Mucosa of stomach (tissue), 1 donor: Measurements from ENCODE around the gene TBC1D25.

ENCODE experiments used
- H3K27me3 ChIP-seq: one replicate; pipeline ENCODE4 v1.7.0; 2013; ENCODE audit warnings: mild to moderate bottlenecking, low read length; ENCODE audit not compliant: control insufficient read depth, insufficient read depth
- H3K36me3 ChIP-seq: one replicate; pipeline ENCODE4 v1.7.0; 2013; ENCODE audit warnings: low read length; ENCODE audit not compliant: control insufficient read depth, insufficient read depth
- H3K4me1 ChIP-seq: one replicate; pipeline ENCODE4 v1.7.0; 2013; ENCODE audit warnings: mild to moderate bottlenecking, low read length; ENCODE audit not compliant: control insufficient read depth, insufficient read depth
- H3K4me3 ChIP-seq: one replicate; pipeline ENCODE4 v1.7.0; 2013; ENCODE audit warnings: low read length
- H3K9ac ChIP-seq: one replicate; pipeline ENCODE4 v1.7.0; 2013; ENCODE audit warnings: mild to moderate bottlenecking, low read length, moderate library complexity
- H3K9me3 ChIP-seq: one replicate; pipeline ENCODE4 v1.7.0; 2013; ENCODE audit warnings: mild to moderate bottlenecking, low read length, moderate library complexity; ENCODE audit not compliant: control insufficient read depth
- donor health status: Pancreatic carcinoma.

The TBC1D25 gene

GRCh38 chrX:48539345-48540027 lies at the start of gene TBC1D25:
TBC1D25 (plus strand) TSS chrX:48539714; CDS start chrX:48539798, 84 bp downstream.
- H3K36me3 ChIP-seq: no peaks in the 10 kb centered on the region
- H3K9me3 ChIP-seq: no peaks in the 10 kb centered on the region
- H3K4me3 ChIP-seq: peak within 1 kb of the TSS; percentile 36
- H3K27me3 ChIP-seq: no peaks in the 10 kb centered on the region
- no peaks in the 10 kb centered on the region for H3K4me1 ChIP-seq
- H3K9ac ChIP-seq: peak within 1 kb of the TSS; percentile 80

DNA sequence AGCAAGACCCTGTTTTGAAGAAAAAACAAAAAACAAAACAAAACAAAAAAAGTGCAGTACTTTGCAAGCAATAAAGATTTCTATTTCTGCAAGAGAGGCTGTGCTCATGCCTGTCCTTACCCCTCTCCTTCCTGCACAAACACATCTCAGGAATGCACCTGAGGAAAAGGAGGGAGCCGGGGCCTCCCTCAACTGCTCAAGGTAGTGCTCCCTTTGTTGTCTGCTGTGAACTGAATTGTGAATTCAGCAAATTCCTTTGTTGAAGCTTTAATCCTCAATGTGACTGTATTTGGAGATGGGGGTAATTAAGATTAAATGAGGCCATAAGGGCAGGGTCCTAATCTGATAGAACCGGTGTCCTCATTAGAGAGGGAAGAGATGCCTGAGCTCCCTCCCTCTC lies 49.6 kb upstream of the TBC1D25 start:
- Histone ChIP-seq H3K9me3 (no peaks in the 10 kb centered on the region), H3K4me1 (peaks cover 11% of the 10 kb centered on the region), H3K4me3 (no peak overlapping the region), H3K27me3 (no peaks in the 10 kb centered on the region), H3K9ac (no peak overlapping the region), H3K36me3 (no peaks in the 10 kb centered on the region)

GRCh38 chrX:48490661-48491060 lies 48.9 kb upstream of the TBC1D25 start:
- Histone ChIP-seq H3K36me3 (no peaks in the 10 kb centered on the region), H3K4me1 (peaks cover 11% of the 10 kb centered on the region), H3K9me3 (no peaks in the 10 kb centered on the region), H3K4me3 (no peak overlapping the region), H3K27me3 (no peaks in the 10 kb centered on the region), H3K9ac (no peak overlapping the region)

GRCh38 chrX:48491809-48492208 lies 47.7 kb upstream of the TBC1D25 start:
- Histone ChIP-seq H3K4me3 (no peak overlapping the region), H3K36me3 (no peaks in the 10 kb centered on the region), H3K9ac (no peak overlapping the region), H3K4me1 (peaks cover 10% of the 10 kb centered on the region), H3K9me3 (no peaks in the 10 kb centered on the region), H3K27me3 (no peaks in the 10 kb centered on the region)

- Histone ChIP-seq H3K4me3 (no peak overlapping the region), H3K9ac (no peak overlapping the region), H3K36me3 (no peaks in the 10 kb centered on the region), H3K4me1 (peaks cover 6% of the 10 kb centered on the region), H3K9me3 (no peaks in the 10 kb centered on the region), H3K27me3 (no peaks in the 10 kb centered on the region)
Measured at GRCh38 chrX:48492293-48492910, 47.1 kb upstream of the TBC1D25 start.

DNA sequence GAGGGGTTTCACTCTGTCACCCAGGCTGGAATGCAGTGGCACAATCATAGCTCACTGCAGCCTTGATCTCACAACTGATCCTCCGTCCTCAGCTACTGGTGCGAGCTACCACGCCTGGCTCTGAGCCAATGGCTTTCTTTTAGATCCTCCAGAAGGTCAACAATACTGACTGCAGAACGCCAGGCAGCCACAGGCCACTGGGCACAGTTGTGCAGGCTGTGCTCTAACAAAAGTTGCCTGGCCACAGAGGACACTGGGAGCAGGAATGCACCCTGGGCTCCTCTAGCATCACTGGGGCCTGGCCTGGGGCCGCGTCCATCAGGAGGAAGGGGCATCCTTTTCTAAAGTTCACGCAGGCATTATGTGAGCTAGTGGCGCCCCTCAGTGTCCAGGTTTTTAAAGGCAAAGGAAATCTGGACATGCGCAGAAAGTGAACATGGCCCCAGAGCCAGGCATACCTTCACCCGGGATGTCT lies 45.6 kb upstream of the TBC1D25 start:
- Histone ChIP-seq H3K36me3 (no peaks in the 10 kb centered on the region), H3K9ac (no peak overlapping the region), H3K9me3 (no peaks in the 10 kb centered on the region), H3K27me3 (no peaks in the 10 kb centered on the region), H3K4me3 (no peak overlapping the region), H3K4me1 (no peaks in the 10 kb centered on the region)

- Histone ChIP-seq H3K36me3 (no peaks in the 10 kb centered on the region), H3K9ac (no peak overlapping the region), H3K4me3 (no peak overlapping the region), H3K27me3 (no peaks in the 10 kb centered on the region), H3K4me1 (no peaks in the 10 kb centered on the region), H3K9me3 (no peaks in the 10 kb centered on the region)
Measured at GRCh38 chrX:48496660-48497059, 42.9 kb upstream of the TBC1D25 start.

DNA sequence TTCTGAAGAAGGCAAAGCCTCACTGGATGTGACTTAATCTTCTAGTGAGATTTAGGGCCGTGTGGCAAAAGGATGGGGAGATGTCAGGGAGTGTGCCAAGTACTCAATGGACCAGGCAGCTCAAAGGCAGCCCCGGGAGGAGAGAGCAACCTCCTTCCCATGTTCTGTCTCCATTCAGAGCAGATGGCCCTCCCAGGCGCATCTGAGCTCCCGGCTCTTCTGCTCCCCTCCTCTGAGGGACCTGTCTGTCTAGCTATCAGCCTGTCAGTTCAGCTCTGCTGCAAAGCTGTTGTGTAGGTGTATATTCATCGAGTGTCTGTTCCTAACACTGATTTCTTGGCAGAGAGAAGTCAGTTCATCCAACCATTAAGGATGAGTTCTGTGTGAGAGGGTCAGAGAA lies 41.6 kb upstream of the TBC1D25 start:
- Histone ChIP-seq H3K4me3 (no peak overlapping the region), H3K9ac (no peak overlapping the region), H3K4me1 (no peaks in the 10 kb centered on the region), H3K9me3 (no peaks in the 10 kb centered on the region), H3K27me3 (no peaks in the 10 kb centered on the region), H3K36me3 (no peaks in the 10 kb centered on the region)

GRCh38 chrX:48498374-48498809 lies 41.1 kb upstream of the TBC1D25 start:
- Histone ChIP-seq H3K27me3 (no peaks in the 10 kb centered on the region), H3K9ac (no peak overlapping the region), H3K9me3 (no peaks in the 10 kb centered on the region), H3K4me3 (no peak overlapping the region), H3K4me1 (no peaks in the 10 kb centered on the region), H3K36me3 (no peaks in the 10 kb centered on the region)

GRCh38 chrX:48504261-48504660 lies 35.3 kb upstream of the TBC1D25 start:
- Histone ChIP-seq H3K9me3 (no peaks in the 10 kb centered on the region), H3K36me3 (no peaks in the 10 kb centered on the region), H3K4me1 (no peaks in the 10 kb centered on the region), H3K4me3 (no peak overlapping the region), H3K9ac (no peak overlapping the region), H3K27me3 (no peaks in the 10 kb centered on the region)

DNA sequence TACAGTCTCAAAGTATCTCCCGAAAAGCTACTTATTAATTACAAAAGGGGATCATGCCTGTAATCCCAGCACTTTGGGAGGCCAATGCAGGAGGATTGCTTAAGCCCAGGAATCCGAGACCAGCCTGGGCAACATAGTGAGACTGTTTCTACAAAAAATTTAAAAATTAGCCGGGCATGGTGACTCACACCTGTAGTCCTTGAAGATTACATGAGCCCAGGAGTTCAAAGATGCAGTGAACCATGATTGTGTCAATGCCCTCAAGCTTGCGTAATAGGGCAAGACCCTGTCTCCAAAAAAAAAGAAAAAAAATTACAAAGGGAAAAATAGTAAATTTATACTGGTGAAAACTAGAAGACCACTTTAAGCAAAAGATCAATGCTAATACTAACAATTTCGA lies 34.0 kb upstream of the TBC1D25 start:
- Histone ChIP-seq H3K36me3 (no peaks in the 10 kb centered on the region), H3K4me1 (peaks cover 6% of the 10 kb centered on the region), H3K9me3 (no peaks in the 10 kb centered on the region), H3K27me3 (no peaks in the 10 kb centered on the region), H3K4me3 (no peak overlapping the region), H3K9ac (no peak overlapping the region)

DNA sequence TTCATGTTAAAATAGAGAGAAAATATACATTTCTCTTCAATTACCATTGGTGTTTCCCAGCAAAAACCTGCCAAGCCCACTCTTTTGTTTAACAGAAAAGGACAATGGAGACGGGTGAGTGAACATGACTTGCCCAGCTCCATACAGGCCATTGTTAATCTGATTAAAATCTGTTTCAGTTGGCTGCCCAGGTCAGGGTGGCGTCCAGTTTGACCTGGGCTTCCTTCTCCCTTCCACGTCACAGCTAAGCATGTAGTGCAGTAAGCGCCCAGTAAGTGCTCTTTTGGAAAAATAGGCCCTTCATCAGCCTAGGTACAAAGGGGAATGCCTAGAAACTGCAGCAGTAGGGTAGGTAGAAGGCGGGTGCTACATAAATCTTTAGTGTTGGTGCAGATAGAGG lies 32.3 kb upstream of the TBC1D25 start:
- peaks cover 6% of the 10 kb centered on the region for H3K4me1 ChIP-seq
- no peaks in the 10 kb centered on the region for H3K9me3 ChIP-seq
- no peaks in the 10 kb centered on the region for H3K36me3 ChIP-seq
- no peak overlapping the region for H3K4me3 ChIP-seq
- no peaks in the 10 kb centered on the region for H3K27me3 ChIP-seq
- H3K9ac ChIP-seq: no peak overlapping the region
